DND-41 (cell line): ENCODE data around the gene CKS1B.

ENCODE experiments used
- ATAC-seq: fragments of 200-7000 bp; cut with Tn5 transposase; 3 replicates; pipeline ENCODE4 v1.9.1; 2021; ENCODE audit warnings: low read depth; ENCODE audit not compliant: insufficient read depth
- DNase-seq: peaks from one replicate; pipeline ENCODE4 v3.0.0-alpha.2; 2020
- H2AFZ ChIP-seq: 2 replicates; pipeline ENCODE4 v1.6.0; 2012; ENCODE audit warnings: low read depth, low read length
- H3K27ac ChIP-seq: 2 replicates; pipeline ENCODE4 v1.5.1; 2012; ENCODE audit warnings: low read length, inconsistent platforms
- H3K27me3 ChIP-seq: fragments of 200-600 bp; sonication (generic); 2 replicates; pipeline ENCODE4 v1.6.0; 2012; ENCODE audit warnings: low read length, mild to moderate bottlenecking, inconsistent platforms; ENCODE audit not compliant: insufficient read depth, poor library complexity
- H3K36me3 ChIP-seq: 2 replicates; pipeline ENCODE4 v1.5.1; 2012; ENCODE audit warnings: low read length, inconsistent platforms; ENCODE audit not compliant: insufficient read depth
- H3K4me1 ChIP-seq: 2 replicates; pipeline ENCODE4 v1.5.1; 2012; ENCODE audit warnings: mild to moderate bottlenecking, low read length; ENCODE audit not compliant: insufficient read depth
- H3K4me2 ChIP-seq: 2 replicates; pipeline ENCODE4 v1.6.0; 2012; ENCODE audit warnings: mild to moderate bottlenecking, moderate library complexity, low read length, inconsistent platforms; ENCODE audit not compliant: insufficient read depth
- H3K4me3 ChIP-seq, 2 experiments: fragments of 200-600 bp in 1 of 2; shearing (Covaris generic) in 1 of 2; 2 replicates each; pipeline ENCODE4 v1.5.1; 2012 to 2016; ENCODE audit warnings: inconsistent platforms in 2 of 2, low read length in 2 of 2, mild to moderate bottlenecking in 2 of 2, low read depth in 1 of 2, moderate library complexity in 1 of 2
- H3K79me2 ChIP-seq: 2 replicates; pipeline ENCODE4 v1.6.0; 2012; ENCODE audit warnings: low read length, inconsistent platforms; ENCODE audit not compliant: insufficient read depth
- H3K9ac ChIP-seq: 2 replicates; pipeline ENCODE4 v1.6.0; 2012; ENCODE audit warnings: low read depth, mild to moderate bottlenecking, inconsistent platforms, low read length, moderate library complexity
- H3K9me3 ChIP-seq: 2 replicates; pipeline ENCODE4 v1.5.1; 2012; ENCODE audit warnings: low read length, moderate library complexity, mild to moderate bottlenecking, inconsistent platforms; ENCODE audit not compliant: insufficient read depth, severe bottlenecking
- H4K20me1 ChIP-seq: 2 replicates; pipeline ENCODE4 v1.6.0; 2012; ENCODE audit warnings: low read length; ENCODE audit not compliant: insufficient read depth
- EZH2 ChIP-seq: IDR thresholded peaks from 3 replicates; pipeline ENCODE4 v1.6.1; 2012; ENCODE audit warnings: borderline replicate concordance, low read depth, mild to moderate bottlenecking, moderate library complexity, low read length, inconsistent platforms; ENCODE audit not compliant: severe bottlenecking
- TF ChIP-seq, protein P1 (sequence below): IDR thresholded peaks from 2 replicates; pipeline ENCODE4 v1.5.1; 2012; ENCODE audit warnings: borderline replicate concordance, low read length, moderate library complexity, mild to moderate bottlenecking; ENCODE audit not compliant: poor library complexity, severe bottlenecking; ENCODE audit errors: extremely low read depth

The CKS1B gene

DNA sequence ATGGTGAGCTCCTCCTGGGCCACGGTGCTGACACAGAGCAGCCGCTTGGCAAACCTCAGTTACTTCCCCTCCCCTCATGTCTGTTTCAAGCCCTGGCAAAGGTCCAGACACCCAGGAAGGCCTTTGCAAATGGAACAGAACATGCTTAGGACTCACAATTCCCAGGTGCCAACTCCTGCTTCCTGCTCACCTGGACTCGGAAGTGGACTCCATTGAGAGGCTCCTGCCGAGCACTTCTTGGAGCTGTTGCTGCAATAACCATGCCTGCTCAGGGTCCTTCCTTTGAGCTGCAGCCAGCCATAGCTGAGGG, 48.4 kb downstream of the CKS1B start:
- no peak for ATAC-seq
- Histone ChIP-seq H3K4me3 (no peak overlapping the region), H3K4me2 (no peak overlapping the region), H2AFZ (no peak overlapping the region), H3K27me3 (peaks cover 22% of the 10 kb centered on the region), H3K9ac (no peak overlapping the region), H3K79me2 (no peaks in the 10 kb centered on the region), H4K20me1 (peaks cover 18% of the 10 kb centered on the region), H3K27ac (no peak overlapping the region), H3K4me1 (peaks cover 2% of the 10 kb centered on the region), H3K36me3 (no peaks in the 10 kb centered on the region), H3K9me3 (no peaks in the 10 kb centered on the region)
- no peak for DNase-seq
- TF ChIP-seq EZH2 = no peak
- TF ChIP-seq, protein P1, sequence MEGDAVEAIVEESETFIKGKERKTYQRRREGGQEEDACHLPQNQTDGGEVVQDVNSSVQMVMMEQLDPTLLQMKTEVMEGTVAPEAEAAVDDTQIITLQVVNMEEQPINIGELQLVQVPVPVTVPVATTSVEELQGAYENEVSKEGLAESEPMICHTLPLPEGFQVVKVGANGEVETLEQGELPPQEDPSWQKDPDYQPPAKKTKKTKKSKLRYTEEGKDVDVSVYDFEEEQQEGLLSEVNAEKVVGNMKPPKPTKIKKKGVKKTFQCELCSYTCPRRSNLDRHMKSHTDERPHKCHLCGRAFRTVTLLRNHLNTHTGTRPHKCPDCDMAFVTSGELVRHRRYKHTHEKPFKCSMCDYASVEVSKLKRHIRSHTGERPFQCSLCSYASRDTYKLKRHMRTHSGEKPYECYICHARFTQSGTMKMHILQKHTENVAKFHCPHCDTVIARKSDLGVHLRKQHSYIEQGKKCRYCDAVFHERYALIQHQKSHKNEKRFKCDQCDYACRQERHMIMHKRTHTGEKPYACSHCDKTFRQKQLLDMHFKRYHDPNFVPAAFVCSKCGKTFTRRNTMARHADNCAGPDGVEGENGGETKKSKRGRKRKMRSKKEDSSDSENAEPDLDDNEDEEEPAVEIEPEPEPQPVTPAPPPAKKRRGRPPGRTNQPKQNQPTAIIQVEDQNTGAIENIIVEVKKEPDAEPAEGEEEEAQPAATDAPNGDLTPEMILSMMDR = no peak

DNA sequence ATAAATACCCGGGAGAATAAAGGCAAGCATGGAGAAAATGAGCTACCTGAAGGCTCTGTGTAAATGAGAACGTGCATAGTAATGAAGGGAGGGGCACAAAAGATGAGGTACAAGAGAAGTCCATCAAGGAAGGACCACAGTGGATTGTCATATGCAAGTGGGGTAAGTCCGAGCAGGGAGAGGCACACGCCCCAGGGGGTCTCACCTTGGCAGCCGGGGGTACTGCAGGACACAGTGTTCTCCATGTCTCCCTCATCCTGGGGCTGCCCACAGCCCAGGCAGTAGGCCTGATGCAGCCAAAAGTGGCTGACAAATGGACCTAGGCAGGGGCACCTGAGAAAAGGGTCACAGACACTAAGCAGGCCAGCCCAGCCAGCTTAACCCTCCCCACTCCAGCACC, 49.1 kb downstream of the CKS1B start:
- Histone ChIP-seq H3K27ac (no peak overlapping the region), H4K20me1 (peaks cover 14% of the 10 kb centered on the region), H3K36me3 (no peaks in the 10 kb centered on the region), H3K9me3 (no peaks in the 10 kb centered on the region), H3K4me2 (no peak overlapping the region), H2AFZ (no peak overlapping the region), H3K79me2 (no peaks in the 10 kb centered on the region), H3K4me1 (no peaks in the 10 kb centered on the region), H3K4me3 (no peak overlapping the region), H3K9ac (no peak overlapping the region), H3K27me3 (peaks cover 21% of the 10 kb centered on the region)
- ATAC-seq (no peak), DNase-seq (no peak)
- TF ChIP-seq, protein P1 = no peak
- no peak for TF ChIP-seq EZH2

DNA sequence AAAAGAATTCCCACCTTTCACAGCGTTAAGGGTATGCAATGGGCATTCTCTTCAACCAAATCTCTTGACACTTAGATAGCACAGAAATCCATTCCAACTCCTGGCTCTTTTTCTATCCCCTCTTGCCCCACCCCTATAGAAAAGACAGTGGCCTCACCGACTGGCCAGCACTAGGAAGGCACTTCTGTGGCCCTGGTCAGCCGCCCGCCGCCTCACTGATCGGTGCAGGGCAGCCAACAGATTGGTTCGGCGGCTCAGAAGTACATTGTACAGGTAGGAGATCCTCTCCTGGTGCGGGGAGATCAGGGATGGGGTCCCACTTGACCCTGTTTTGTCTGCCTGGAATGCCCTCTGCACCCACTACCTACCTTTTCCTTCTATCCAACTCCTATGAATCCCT, 49.8 kb downstream of the CKS1B start:
- Histone ChIP-seq H3K27ac (no peak overlapping the region), H3K4me1 (no peaks in the 10 kb centered on the region), H3K79me2 (no peaks in the 10 kb centered on the region), H4K20me1 (peaks cover 7% of the 10 kb centered on the region; the same call in 1 of the 2 replicates), H3K36me3 (no peaks in the 10 kb centered on the region), H2AFZ (no peak overlapping the region), H3K9me3 (no peaks in the 10 kb centered on the region), H3K9ac (no peak overlapping the region), H3K4me2 (no peak overlapping the region), H3K4me3 (no peak overlapping the region), H3K27me3 (peaks cover 17% of the 10 kb centered on the region)
- no peak for DNase-seq
- ATAC-seq = no peak
- TF ChIP-seq EZH2 = no peak
- TF ChIP-seq, protein P1 = no peak

DNA sequence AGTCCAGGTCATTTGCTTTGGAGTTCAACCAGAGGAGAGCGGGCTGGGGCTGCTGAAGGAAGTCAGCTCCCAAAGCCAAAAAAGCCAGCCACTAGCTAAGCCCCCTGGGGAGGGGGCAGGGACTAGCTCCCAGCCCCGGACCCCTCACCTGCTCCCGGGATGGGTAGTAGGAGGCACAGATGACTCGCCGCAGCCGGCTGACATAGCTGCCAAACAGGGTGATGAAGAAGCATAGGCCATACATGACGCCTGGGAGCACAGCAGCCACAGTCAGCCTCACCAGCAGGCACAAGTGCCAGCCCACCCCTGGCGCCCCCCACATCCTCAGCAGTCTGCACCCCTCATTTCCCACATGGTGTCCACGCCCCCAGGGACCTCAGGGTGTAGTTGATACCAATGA, 51.7 kb downstream of the CKS1B start:
- Histone ChIP-seq H3K79me2 (no peaks in the 10 kb centered on the region), H3K4me1 (no peaks in the 10 kb centered on the region), H3K27ac (no peak overlapping the region), H3K4me3 (no peak overlapping the region), H3K9ac (no peak overlapping the region), H4K20me1 (0 out of 2 replicates have a peak, but pooled peaks cover 9% of the 10 kb centered on the region), H3K9me3 (no peaks in the 10 kb centered on the region), H3K27me3 (peaks cover 13% of the 10 kb centered on the region), H2AFZ (no peak overlapping the region), H3K4me2 (no peak overlapping the region), H3K36me3 (no peaks in the 10 kb centered on the region)
- no peak for TF ChIP-seq EZH2
- TF ChIP-seq, protein P1 = no peak
- DNase-seq = no peak
- ATAC-seq = no peak
